ENCODE results near the gene PRAC2. TPM values are rescaled to one million over a fixed set of nuclear protein-coding genes. Genes with fewer than 3 reads are reported as not detected.

The PRAC2 gene
- total RNA-seq, 1 donor, result not detected

GRCh38 chr17:48773245-48773644, 50.3 kb downstream of the PRAC2 start:
- H3K27me3 ChIP-seq (ENCODE audit: insufficient read depth, low read length), result peaks cover 23% of the 10 kb centered on the region
- no peak for DNase-seq (ENCODE audit: insufficient read length, low spot score, missing footprints)

More at GRCh38 chr17:48773245-48773644, 50.3 kb downstream of the PRAC2 start:
- H2AFZ ChIP-seq (ENCODE audit: low read length), result no peak overlapping the region
- TF ChIP-seq, protein P1, sequence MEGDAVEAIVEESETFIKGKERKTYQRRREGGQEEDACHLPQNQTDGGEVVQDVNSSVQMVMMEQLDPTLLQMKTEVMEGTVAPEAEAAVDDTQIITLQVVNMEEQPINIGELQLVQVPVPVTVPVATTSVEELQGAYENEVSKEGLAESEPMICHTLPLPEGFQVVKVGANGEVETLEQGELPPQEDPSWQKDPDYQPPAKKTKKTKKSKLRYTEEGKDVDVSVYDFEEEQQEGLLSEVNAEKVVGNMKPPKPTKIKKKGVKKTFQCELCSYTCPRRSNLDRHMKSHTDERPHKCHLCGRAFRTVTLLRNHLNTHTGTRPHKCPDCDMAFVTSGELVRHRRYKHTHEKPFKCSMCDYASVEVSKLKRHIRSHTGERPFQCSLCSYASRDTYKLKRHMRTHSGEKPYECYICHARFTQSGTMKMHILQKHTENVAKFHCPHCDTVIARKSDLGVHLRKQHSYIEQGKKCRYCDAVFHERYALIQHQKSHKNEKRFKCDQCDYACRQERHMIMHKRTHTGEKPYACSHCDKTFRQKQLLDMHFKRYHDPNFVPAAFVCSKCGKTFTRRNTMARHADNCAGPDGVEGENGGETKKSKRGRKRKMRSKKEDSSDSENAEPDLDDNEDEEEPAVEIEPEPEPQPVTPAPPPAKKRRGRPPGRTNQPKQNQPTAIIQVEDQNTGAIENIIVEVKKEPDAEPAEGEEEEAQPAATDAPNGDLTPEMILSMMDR (IDR thresholded peaks at IDR 0.05; ENCODE audit: extremely low read depth, low read depth, low read length), result no peak
- no peaks in the 10 kb centered on the region for H4K20me1 ChIP-seq (ENCODE audit: insufficient read depth, low read length)
- no peaks in the 10 kb centered on the region for H3K36me3 ChIP-seq (ENCODE audit: insufficient read depth, low read length)
- H3K4me2 ChIP-seq (ENCODE audit: insufficient read depth, low read length), result no peak overlapping the region
- H3K27ac ChIP-seq (ENCODE audit: low read depth, low read length), result no peak overlapping the region
- no peaks in the 10 kb centered on the region for H3K9me3 ChIP-seq (ENCODE audit: low read depth, low read length)
- H3K4me3 ChIP-seq (ENCODE audit: insufficient read depth, low read length), result no peak overlapping the region
- H3K79me2 ChIP-seq (ENCODE audit: insufficient read depth, low read length), result no peaks in the 10 kb centered on the region
- H3K4me1 ChIP-seq (ENCODE audit: insufficient read depth, low read length), result no peaks in the 10 kb centered on the region

Small RNA genes within 50 kb of the gene (small RNA-seq; reads per million reads assigned to genes)
- gene AC091179.2 (not detected), gene COX6B1P2 (not detected), gene MIR3185 (not detected), gene RF02132 (not detected), gene RF02133 (not detected), gene RN7SL125P (not detected)

Other genes starting within 250 kb of the PRAC2 start
- gene HOXB1, start 192.2 kb upstream of the PRAC2 start, total RNA-seq, result not detected in 2 replicates
- 2.1 and 3.3 TPM in 2 replicates for gene HOXB2, start 178.1 kb upstream of the PRAC2 start, total RNA-seq
- 0.29 and 0.36 TPM in 2 replicates for gene HOXB4, start 144.8 kb upstream of the PRAC2 start, total RNA-seq
- 1.5 and 1.8 TPM in 2 replicates for gene HOXB3, start 132.9 kb upstream of the PRAC2 start, total RNA-seq
- not detected in 2 replicates for gene HOXB5, start 129.4 kb upstream of the PRAC2 start, total RNA-seq
- gene HOXB6, start 118.2 kb upstream of the PRAC2 start, total RNA-seq, result 0.59 and 0.72 TPM in 2 replicates
- 0.36 TPM in 1 of 2 replicates, not detected in the other for gene HOXB7, start 112.2 kb upstream of the PRAC2 start, total RNA-seq
- not detected in 2 replicates for gene HOXB8, start 107.9 kb upstream of the PRAC2 start, total RNA-seq
- gene HOXB9, start 96.8 kb upstream of the PRAC2 start, total RNA-seq, result not detected in 2 replicates
- 0.88 TPM in 1 of 2 replicates, not detected in the other for gene PRAC1, start 667 bp upstream of the PRAC2 start, total RNA-seq
- gene HOXB13, start 5.6 kb downstream of the PRAC2 start, total RNA-seq, result not detected in 2 replicates
- not detected in 2 replicates for gene TTLL6, start 94.0 kb downstream of the PRAC2 start, total RNA-seq
- gene CALCOCO2, start 107.8 kb downstream of the PRAC2 start, total RNA-seq, result 103 and 105 TPM in 2 replicates
- 17.4 and 21.7 TPM in 2 replicates for gene ATP5MC1, start 169.6 kb downstream of the PRAC2 start, total RNA-seq
- 91.3 and 98.8 TPM in 2 replicates for gene UBE2Z, start 185.2 kb downstream of the PRAC2 start, total RNA-seq
- gene SNF8, start 221.7 kb downstream of the PRAC2 start, total RNA-seq, result 63.7 and 72.5 TPM in 2 replicates
- gene GIP, start 245.4 kb downstream of the PRAC2 start, total RNA-seq, result not detected in 2 replicates

Data from osteoblast (primary cell).